OCI-LY1 (cell line): Measurements from ENCODE around the gene PARD3.

Experiments
- H2AFZ ChIP-seq: fragments of 200-600 bp; sonication (generic), shearing (Covaris generic); 2 replicates; pipeline ENCODE4 v1.6.0; 2014; ENCODE audit warnings: antibody characterized with exemption, mild to moderate bottlenecking, low read length
- H3F3A ChIP-seq: fragments of 200-600 bp; sonication (generic), shearing (Covaris generic); 2 replicates; pipeline ENCODE4 v1.6.0; 2014; ENCODE audit warnings: mild to moderate bottlenecking, antibody characterized with exemption, low read length, moderate library complexity; ENCODE audit not compliant: insufficient read depth
- H3K27ac ChIP-seq: fragments of 200-600 bp; sonication (generic); 2 replicates; pipeline ENCODE4 v1.5.1; 2014; ENCODE audit warnings: low read length, mixed run types, mild to moderate bottlenecking, low read depth; ENCODE audit not compliant: poor library complexity, severe bottlenecking
- H3K27me3 ChIP-seq: fragments of 200-600 bp; sonication (generic); 2 replicates; pipeline ENCODE4 v1.6.0; 2014; ENCODE audit warnings: antibody characterized with exemption, mild to moderate bottlenecking, low read length, moderate library complexity; ENCODE audit not compliant: insufficient read depth
- H3K36me3 ChIP-seq: fragments of 200-600 bp; sonication (generic); 2 replicates; pipeline ENCODE4 v1.6.1; 2014; ENCODE audit warnings: mild to moderate bottlenecking, antibody characterized with exemption, low read length, moderate library complexity, mixed read lengths; ENCODE audit not compliant: insufficient read depth
- H3K4me1 ChIP-seq: fragments of 200-600 bp; sonication (generic); 2 replicates; pipeline ENCODE4 v1.5.1; 2014; ENCODE audit warnings: mild to moderate bottlenecking, low read length, moderate library complexity; ENCODE audit not compliant: insufficient read depth, severe bottlenecking
- H3K4me2 ChIP-seq: fragments of 200-600 bp; sonication (generic), shearing (Covaris generic); 2 replicates; pipeline ENCODE4 v1.6.1; 2014; ENCODE audit warnings: low read length
- H3K4me3 ChIP-seq: fragments of 200-600 bp; sonication (generic); 2 replicates; pipeline ENCODE4 v1.5.1; 2014; ENCODE audit warnings: low read length, low read depth, mild to moderate bottlenecking, mixed read lengths; ENCODE audit not compliant: poor library complexity, severe bottlenecking
- H3K79me2 ChIP-seq: fragments of 200-600 bp; shearing (Covaris generic); 2 replicates; pipeline ENCODE4 v1.6.1; 2016; ENCODE audit warnings: mixed run types, low read length, mixed read lengths; ENCODE audit not compliant: insufficient read depth
- H3K9ac ChIP-seq: fragments of 200-600 bp; sonication (generic), shearing (Covaris generic); 2 replicates; pipeline ENCODE4 v1.6.1; 2014; ENCODE audit warnings: mild to moderate bottlenecking, low read length, mixed read lengths
- H3K9me2 ChIP-seq: fragments of 200-600 bp; sonication (generic), shearing (Covaris generic); 2 replicates; pipeline ENCODE4 v1.6.1; 2014; ENCODE audit warnings: low read depth, mild to moderate bottlenecking, low read length, mixed read lengths
- H3K9me3 ChIP-seq: fragments of 200-600 bp; shearing (Covaris generic); 2 replicates; pipeline ENCODE4 v1.6.1; 2014; ENCODE audit warnings: low read length, mixed read lengths
- H4K20me1 ChIP-seq: fragments of 200-600 bp; sonication (generic), shearing (Covaris generic); 2 replicates; pipeline ENCODE4 v1.6.0; 2016; ENCODE audit warnings: mild to moderate bottlenecking, low read length; ENCODE audit not compliant: insufficient read depth
- CTCF ChIP-seq: fragments of 200-600 bp; sonication (generic), shearing (Covaris generic); IDR thresholded peaks from 2 replicates; pipeline ENCODE4 v1.5.1; 2017; ENCODE audit warnings: mild to moderate bottlenecking, antibody characterized with exemption, low read length, moderate library complexity, mixed read lengths
- EZH2 ChIP-seq: fragments of 200-600 bp; sonication (generic), shearing (Covaris generic); IDR thresholded peaks from 2 replicates; pipeline ENCODE4 v1.8.0; 2017; ENCODE audit warnings: borderline replicate concordance, mixed run types, mild to moderate bottlenecking, antibody characterized with exemption, low read length, moderate library complexity, mixed read lengths

The PARD3 gene

GRCh38 chr10:34339816-34340553 is 475.1 kb downstream of the PARD3 start:
- no peak overlapping the region for H3K4me3 ChIP-seq

GRCh38 chr10:34337917-34338316 is 477.2 kb downstream of the PARD3 start:
- no peak overlapping the region for H2AFZ ChIP-seq
- H3K9ac ChIP-seq, result no peak overlapping the region
- H3K4me1 ChIP-seq, result no peaks in the 10 kb centered on the region
- TF ChIP-seq EZH2, result no peak
- no peak for TF ChIP-seq CTCF
- H3F3A ChIP-seq, result no peaks in the 10 kb centered on the region
- H3K79me2 ChIP-seq, result no peaks in the 10 kb centered on the region
- H3K27ac ChIP-seq, result no peak overlapping the region
- H3K4me2 ChIP-seq, result no peak overlapping the region
- H3K27me3 ChIP-seq, result no peaks in the 10 kb centered on the region
- no peaks in the 10 kb centered on the region for H3K36me3 ChIP-seq
- no peaks in the 10 kb centered on the region for H3K9me3 ChIP-seq
- H3K4me3 ChIP-seq, result no peak overlapping the region
- no peaks in the 10 kb centered on the region for H4K20me1 ChIP-seq
- no peaks in the 10 kb centered on the region for H3K9me2 ChIP-seq

More at GRCh38 chr10:34339816-34340553, 475.1 kb downstream of the PARD3 start:
- H3F3A ChIP-seq, result no peaks in the 10 kb centered on the region
- H2AFZ ChIP-seq, result no peak overlapping the region
- no peaks in the 10 kb centered on the region for H3K9me3 ChIP-seq
- H3K4me2 ChIP-seq, result no peak overlapping the region
- no peaks in the 10 kb centered on the region for H3K27me3 ChIP-seq
- no peak overlapping the region for H3K27ac ChIP-seq
- no peaks in the 10 kb centered on the region for H4K20me1 ChIP-seq
- no peak overlapping the region for H3K9ac ChIP-seq
- no peaks in the 10 kb centered on the region for H3K36me3 ChIP-seq
- no peak for TF ChIP-seq EZH2
- no peaks in the 10 kb centered on the region for H3K9me2 ChIP-seq
- no peaks in the 10 kb centered on the region for H3K4me1 ChIP-seq
- H3K79me2 ChIP-seq, result no peaks in the 10 kb centered on the region

- Histone ChIP-seq H3K9me3 (no peaks in the 10 kb centered on the region), H3K79me2 (no peaks in the 10 kb centered on the region), H2AFZ (no peak overlapping the region), H3F3A (no peaks in the 10 kb centered on the region), H3K4me2 (no peak overlapping the region), H3K9me2 (no peaks in the 10 kb centered on the region), H3K36me3 (no peaks in the 10 kb centered on the region), H3K27ac (no peak overlapping the region), H3K4me3 (no peak overlapping the region), H3K27me3 (no peaks in the 10 kb centered on the region), H3K4me1 (no peaks in the 10 kb centered on the region), H3K9ac (no peak overlapping the region), H4K20me1 (no peaks in the 10 kb centered on the region)
- no peak for TF ChIP-seq CTCF
- TF ChIP-seq EZH2, result no peak
Measured at GRCh38 chr10:34335960-34336690, 479.0 kb downstream of the PARD3 start.
